ENCODE measurements around the gene GPR137.

GRCh38 chr11:64237484-64237951 lies 48.1 kb upstream of the GPR137 start:
- TF ChIP-seq CTCF (IDR thresholded peaks at IDR 0.05; ENCODE audit: poor library complexity) = no peak
- TF ChIP-seq EZH2 (IDR thresholded peaks at IDR 0.05; ENCODE audit: borderline replicate concordance) = no peak
- TF ChIP-seq EZH2phosphoT487 (IDR thresholded peaks at IDR 0.05; ENCODE audit: low read depth, severe bottlenecking, unreplicated experiment) = no peak

Measured in hepatocyte (in vitro differentiated cells).